GM08714 (cell line): Measurements from ENCODE around the gene PRPF31.

Experiments
- H3K4me3 ChIP-seq: fragments of 200-500 bp; sonication (Bioruptor generic); 2 replicates; pipeline ENCODE4 v1.5.1; 2014; ENCODE audit warnings: mild to moderate bottlenecking, low read length, inconsistent platforms
- ZNF274 ChIP-seq: IDR thresholded peaks from 2 replicates; pipeline ENCODE4 v1.6.1; 2012; ENCODE audit warnings: mild to moderate bottlenecking, low read depth, low read length

Gene PRPF31

GRCh38 chr19:54127688-54128440 is 12.3 kb downstream of the PRPF31 start:
- no peak overlapping the region for H3K4me3 ChIP-seq
- no peak for TF ChIP-seq ZNF274

DNA sequence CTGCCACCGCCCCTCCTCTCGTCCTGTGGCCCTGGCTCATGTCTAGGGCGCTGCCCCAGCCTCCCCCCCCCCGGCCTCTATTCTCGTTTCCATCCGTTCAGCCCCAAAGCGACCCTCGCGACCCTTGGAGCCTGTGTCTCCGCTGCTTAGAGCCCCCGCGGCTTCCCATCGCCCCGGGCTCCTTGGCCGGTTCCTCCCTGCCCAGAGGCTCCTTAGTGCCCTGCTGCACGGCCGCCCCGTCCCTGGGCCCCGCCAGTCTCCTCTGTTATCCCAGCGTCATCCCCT is 12.8 kb downstream of the PRPF31 start:
- TF ChIP-seq ZNF274 = no peak
- H3K4me3 ChIP-seq = no peak overlapping the region

DNA sequence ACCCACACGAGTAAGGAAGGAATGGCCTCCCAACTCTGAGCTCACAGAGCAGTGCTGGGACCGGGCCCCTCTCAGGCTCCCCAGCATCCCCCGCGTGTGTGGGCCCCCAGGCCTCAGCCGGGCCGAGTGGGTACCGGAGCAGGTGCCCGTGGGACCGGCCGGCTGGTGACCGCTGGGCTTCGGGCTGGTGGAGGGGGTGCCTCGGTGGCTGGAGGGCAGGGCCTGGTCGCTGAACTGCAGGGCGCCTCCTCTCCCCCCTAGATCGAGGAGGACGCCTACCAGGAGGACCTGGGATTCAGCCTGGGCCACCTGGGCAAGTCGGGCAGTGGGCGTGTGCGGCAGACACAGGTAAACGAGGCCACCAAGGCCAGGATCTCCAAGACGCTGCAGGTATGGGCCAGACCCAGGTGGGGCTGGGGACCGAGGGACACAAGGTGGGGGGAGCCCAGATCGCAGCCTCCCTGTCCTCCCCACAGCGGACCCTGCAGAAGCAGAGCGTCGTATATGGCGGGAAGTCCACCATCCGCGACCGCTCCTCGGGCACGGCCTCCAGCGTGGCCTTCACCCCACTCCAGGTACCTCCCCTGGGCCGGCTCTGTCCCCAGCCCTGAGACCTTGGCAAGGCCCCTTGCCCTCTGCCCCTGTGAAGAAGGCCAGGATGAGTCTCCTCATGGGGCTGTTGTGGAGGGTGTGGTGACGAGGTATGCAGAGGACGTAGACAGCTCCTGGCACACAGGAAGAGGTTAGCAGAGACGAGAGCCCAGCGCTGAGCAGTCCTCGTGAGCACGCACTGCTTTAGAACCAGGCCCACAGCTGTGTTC is 13.5 kb downstream of the PRPF31 start:
- TF ChIP-seq ZNF274 = no peak
- H3K4me3 ChIP-seq = no peak overlapping the region

GRCh38 chr19:54129617-54129996 is 14.1 kb downstream of the PRPF31 start:
- no peak overlapping the region for H3K4me3 ChIP-seq
- no peak for TF ChIP-seq ZNF274

DNA sequence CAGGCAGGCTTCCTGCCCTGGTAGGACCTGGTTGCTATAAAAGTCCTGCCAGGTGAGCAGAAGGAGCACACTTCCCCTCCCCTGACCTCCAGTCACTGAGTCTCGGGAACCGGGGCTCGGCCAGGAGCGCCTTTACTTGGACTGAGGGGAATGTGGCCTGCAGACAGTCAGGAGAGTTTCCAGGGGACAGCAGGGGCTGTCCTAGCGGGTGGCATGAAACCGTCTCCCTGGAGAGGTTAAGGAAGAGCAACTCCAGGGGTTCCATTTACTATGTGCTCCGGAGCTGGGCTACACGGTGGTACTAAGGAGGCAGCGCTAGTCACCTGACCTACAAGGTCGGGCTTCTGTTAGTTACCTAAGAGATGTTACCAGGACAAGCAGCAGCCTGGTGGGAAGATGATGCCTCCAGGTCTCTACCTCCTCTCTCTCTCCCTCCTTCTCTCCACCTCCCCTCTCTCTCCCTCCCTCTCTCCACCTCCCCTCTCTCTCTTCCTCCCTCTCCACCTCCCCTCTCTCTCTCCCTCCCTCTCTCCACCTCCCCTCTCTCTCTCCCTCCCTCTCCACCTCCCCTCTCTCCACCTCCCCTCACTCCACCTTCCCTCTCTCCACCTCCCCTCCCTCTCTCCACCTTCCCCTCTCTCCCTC is 17.9 kb downstream of the PRPF31 start:
- no peak for TF ChIP-seq ZNF274
- H3K4me3 ChIP-seq = no peak overlapping the region

DNA sequence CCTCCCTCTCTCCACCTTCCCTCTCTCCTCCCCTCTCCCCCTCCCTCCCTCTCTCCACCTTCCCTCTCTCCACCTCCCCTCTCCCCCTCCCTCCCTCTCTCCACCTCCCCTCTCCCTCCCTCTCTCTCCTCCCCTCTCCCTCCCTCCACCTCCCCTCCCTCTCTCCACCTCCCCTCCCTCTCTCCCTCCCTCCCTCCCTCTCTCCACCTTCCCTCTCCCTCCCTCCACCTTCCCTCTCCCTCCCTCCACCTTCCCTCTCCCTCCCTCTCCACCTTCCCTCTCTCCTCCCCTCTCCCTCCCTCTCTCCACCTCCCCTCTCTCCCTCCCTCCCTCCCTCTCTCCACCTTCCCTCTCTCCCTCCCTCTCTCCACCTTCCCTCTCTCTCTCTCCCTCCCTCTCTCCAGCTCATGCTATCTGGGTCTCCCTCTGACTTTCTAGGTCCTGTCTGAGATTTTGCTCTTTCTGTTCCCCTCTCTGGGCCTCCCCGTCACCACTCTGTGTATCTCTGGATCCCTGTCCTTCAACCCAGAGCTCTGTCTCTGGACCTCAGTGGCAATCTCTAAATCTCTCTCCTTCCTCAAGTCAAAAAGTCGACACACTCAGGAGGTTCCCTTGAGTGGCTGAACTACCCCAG is 18.5 kb downstream of the PRPF31 start:
- TF ChIP-seq ZNF274 = no peak
- H3K4me3 ChIP-seq = no peak overlapping the region

- TF ChIP-seq ZNF274 = no peak
- H3K4me3 ChIP-seq = peak overlapping the region; percentile 64
Observed at GRCh38 chr19:54136086-54136863, 20.7 kb downstream of the PRPF31 start.

DNA sequence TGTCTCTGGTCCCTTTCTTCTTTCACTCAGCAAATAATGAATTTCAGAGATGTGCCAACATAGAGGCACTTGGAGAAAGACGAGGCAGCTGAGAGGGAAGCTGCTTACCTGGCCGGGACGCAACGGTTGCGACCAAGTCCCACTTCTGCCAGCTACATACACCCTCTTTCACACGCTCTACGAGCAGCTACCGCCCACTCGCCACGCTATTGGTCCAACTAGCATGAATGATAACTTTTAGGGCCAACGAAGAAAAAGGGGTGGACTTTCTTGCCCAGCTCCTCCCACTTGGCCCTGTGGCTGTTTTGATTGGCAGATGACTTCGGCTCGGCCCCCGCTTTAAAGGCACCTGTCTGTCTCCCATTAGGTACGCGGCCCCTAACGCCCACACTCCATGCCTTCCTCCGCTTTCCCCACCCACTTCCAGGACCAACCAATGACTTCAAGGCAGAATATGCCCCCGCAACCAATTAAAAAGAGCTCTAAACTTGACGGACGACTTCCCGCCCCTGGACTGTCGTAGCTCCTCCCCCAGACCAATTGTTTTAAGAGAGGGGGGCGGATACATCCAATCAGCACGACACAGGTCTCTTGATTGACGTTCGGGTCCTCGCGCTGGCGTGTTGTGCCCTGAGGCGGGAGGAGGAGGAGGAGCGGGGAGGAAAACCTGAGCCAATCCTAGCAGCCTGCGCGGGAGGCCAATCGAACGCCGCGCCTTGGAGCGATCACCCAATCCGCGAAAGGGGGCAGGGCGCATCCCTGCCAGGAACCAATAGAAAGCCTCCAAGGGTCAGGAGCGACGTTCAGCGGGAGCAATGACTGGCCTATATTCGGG is 21.5 kb downstream of the PRPF31 start:
- TF ChIP-seq ZNF274 = no peak
- peak overlapping the region; percentile 64 for H3K4me3 ChIP-seq

- TF ChIP-seq ZNF274 = no peak
- H3K4me3 ChIP-seq = peak within 1 kb of the TSS; percentile 79
Observed at GRCh38 chr19:54137699-54138488, 22.3 kb downstream of the PRPF31 start, which contains the start of gene CNOT3. Gene CNOT3 (plus strand): TSS chr19:54137762. CDS start chr19:54142979, 5,217 bp downstream.

DNA sequence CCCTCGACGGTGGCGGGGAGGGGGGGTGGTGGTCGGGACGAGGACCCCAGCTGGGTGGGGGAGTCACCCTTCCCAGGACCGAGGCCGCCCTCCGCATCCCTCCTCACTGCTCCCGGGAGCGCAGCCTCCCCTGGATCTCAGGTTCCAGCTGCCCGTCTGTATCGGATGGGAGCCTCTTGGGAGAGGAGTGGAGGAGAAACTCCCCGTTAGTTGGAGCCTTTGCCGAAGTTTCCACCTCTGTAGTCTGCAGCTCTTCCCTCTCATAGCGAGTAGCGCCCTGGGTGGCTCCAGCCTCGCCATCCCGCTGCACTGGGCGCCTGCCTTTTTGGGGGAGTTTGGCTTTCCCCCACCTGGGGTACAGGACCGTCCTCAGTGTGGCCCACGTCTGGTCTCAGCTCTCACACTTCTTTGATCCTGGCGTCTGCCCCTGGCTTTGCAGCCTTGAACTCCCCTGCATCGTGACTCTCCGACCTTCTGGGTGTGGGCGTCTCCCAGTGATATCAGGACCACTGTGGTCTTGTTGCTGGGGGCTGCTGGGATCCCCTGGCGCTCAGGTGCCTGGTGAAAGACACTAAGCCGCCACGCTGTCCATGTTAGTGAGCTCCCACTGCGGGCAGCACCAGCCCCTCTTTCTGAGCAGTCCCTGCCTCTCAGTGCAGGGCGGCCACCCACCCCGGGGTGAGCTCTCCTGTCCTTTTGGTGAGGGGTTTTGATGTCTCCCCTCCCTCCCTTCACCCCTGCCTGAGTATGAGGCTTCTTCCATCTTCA is 23.1 kb downstream of the PRPF31 start:
- no peak for TF ChIP-seq ZNF274
- peak overlapping the region; percentile 79 for H3K4me3 ChIP-seq

GRCh38 chr19:54141356-54141755 is 25.8 kb downstream of the PRPF31 start:
- no peak overlapping the region for H3K4me3 ChIP-seq
- no peak for TF ChIP-seq ZNF274
